ENCODE measurements around the gene METTL27.
"Not testable (repeated sequence)": the region's sequence is repeated elsewhere in the genome, so short reads cannot be mapped to it uniquely, and the experiment has no call there.

METTL27 gene

DNA sequence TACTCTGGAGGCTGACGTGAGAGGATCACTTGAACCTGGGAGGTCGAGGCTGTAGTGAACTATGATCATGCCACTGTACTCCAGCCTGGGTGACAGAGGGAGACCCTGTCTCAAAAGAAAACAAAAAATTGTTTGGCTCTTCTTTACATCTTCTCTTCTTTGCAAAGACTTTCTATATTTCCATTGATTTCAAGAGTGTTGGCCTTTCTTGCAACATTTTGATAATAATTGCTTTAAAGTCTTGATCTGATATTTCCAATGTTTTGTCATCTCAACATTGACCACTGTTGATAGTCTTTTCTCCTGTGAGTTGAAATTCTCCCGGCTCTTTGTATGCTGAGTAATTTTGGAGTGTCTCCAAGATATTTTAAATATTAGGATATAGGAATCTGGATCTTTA lies 29.3 kb downstream of the METTL27 start:
- DNase-seq, result no peak

DNA sequence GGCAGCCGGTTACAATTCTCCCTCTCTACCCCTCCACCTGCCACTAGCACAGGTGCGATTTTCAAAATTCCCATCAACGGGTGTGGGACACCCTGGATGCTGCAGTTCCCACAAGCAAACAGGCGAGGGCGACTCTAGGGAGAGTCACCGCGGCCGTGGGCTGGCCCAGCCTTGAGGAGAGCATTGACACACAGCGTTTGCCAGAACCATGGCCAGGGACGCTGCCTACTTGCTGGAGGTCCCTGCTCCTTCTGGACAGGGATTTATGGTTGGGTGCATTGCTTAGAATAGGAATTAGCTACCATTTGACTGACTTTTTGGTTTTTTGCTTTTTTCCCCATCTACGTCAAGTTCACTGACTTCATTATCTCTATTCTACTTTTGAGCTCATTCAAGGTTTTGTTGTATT lies 30.6 kb downstream of the METTL27 start:
- DNase-seq, result peak; percentile 56

DNA sequence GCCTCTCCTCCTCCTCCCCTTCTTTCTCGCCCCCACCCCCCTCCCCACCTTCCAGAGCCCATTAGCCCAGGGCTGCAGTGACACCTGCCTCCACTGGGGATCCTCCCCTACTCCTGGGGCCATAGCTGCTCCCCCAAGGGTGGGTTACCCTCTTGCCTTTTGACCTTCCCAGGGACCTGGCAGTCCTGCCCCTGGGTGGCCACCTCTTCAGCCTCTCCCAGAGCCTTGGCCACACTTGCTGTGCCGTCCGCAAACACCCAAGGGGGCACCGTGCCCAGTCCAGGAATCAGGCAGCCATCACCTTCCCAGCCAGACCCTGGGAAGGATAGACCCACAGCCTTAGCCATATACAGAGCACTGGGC lies 31.3 kb downstream of the METTL27 start:
- no peak for DNase-seq

DNA sequence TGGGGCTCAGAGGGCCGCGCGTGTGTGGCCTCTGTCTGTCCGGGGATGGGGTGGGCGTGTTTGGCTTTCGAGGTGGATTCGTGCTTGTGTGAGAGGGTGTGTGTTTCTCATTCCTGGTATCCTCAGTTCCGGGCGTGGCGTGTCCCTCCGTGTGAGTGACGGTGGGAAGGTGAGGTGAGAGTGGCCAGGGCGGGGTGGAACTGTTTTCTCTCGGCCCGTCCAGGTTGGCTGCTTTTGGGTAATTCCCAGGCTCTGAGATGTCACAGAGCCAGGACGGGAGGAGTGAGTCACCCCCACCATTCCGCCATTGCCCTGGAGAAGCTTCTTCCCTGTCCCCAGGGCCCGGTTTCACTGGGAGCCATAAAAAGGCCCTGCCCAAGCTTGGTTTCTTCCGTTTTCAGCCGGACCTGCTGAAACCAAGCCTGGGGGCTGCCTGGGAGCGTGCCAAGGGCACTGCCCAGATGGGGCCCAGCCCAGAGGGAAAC lies 32.8 kb downstream of the METTL27 start:
- no peak for DNase-seq

DNA sequence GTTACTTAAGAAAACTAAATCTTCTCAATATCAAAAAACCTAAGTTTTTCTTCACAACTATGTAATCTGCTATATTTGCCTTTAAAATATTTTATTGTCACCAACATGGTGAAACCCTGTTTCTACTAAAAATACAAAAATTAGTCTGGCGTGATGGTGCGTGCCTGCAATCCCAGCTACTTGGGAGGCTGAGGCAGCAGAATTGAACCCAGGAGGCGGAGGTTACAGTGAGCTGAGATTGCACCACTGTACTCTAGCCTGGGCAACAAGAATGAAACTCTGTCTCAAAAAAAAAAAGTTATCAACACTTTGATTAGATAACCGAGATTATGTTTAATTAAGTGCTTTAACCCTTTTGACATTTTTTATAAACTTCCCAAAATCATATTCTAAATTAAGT lies 39.9 kb downstream of the METTL27 start:
- no peak for DNase-seq

DNA sequence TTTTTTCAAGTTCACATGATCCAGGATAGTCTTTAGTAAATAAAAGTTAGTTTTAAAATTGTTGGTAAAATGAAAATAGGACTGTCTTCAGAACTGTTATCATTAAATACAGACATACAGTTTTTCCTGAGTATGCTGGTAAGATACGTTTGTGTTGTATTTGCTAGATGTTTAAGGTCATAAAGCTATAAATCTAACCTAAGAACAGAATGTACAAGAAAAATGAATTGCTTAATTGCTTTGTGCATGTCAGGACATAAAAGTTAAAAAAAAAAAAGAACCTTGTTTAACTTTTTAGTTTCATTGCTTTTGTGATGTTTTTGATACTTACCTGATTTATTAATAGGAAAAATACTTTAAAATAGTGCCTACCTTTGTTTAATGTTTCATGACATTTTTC lies 40.7 kb downstream of the METTL27 start:
- no peak for DNase-seq

DNA sequence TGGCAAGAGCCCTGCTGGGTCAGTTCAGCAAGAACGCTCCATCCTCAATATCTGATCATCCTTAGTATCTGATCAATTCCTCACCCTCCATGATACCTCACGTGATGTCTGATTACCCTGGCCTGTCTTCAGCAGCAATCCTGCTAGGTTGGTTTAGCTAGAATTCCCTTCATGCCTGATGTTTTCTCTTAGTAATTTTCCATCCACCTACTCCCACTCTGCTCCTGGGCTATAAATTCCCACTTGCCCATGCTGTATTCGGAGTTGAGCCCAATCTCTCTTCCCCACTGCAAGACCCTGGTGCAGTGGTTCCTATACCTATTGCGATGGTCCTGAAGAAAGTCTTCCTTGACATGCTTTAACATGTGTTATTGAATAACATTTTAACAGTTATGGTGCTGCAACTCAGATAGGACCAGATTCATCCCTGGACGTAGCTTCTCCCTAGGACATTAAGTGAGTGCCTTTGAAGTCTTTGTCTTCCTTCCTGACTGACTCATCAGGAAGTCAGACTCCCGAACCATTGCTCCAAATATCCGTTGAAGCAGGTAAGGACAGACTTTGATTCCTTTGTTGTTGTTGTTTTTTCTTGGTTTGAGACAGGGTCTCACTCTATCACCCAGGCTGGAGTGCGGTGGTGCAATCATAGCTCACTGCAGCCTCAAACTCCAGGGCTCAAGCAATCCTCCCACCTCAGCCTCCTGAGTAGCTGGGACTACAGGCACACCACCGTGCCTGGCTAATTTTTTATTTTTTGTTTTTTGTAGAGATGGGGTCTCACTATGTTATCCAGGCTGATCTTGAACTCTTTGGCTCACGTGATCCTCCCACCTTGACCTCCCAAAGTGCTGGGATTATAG lies 42.8 kb downstream of the METTL27 start:
- DNase-seq, result no peak

DNA sequence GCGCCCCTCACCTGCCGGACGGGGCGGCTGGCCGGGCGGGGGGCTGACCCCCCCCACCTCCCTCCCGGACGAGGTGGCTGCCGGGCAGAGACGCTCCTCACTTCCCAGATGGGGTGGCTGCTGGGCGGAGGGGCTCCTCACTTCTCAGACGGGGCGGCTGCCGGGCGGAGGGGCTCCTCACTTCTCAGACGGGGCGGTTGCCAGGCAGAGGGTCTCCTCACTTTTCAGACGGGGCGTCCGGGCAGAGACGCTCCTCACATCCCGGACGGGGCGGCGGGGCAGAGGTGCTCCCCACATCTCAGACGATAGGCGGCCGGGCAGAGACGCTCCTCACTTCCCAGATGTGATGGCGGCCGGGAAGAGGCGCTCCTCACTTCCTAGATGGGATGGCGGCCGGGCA lies 45.1 kb downstream of the METTL27 start:
- not testable (repeated sequence) for DNase-seq

DNA sequence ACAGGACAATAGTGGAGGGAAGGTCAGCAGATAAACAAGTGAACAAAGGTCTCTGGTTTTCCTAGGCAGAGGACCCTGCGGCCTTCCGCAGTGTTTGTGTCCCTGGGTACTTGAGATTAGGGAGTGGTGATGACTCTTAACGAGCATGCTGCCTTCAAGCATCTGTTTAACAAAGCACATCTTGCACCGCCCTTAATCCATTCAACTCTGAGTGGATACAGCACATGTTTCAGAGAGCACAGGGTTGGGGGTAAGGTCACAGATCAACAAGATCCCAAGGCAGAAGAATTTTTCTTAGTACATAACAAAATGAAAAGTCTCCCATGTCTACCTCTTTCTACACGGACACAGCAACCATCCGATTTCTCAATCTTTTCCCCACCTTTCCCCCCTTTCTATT lies 45.7 kb downstream of the METTL27 start:
- not testable (repeated sequence) for DNase-seq

DNA sequence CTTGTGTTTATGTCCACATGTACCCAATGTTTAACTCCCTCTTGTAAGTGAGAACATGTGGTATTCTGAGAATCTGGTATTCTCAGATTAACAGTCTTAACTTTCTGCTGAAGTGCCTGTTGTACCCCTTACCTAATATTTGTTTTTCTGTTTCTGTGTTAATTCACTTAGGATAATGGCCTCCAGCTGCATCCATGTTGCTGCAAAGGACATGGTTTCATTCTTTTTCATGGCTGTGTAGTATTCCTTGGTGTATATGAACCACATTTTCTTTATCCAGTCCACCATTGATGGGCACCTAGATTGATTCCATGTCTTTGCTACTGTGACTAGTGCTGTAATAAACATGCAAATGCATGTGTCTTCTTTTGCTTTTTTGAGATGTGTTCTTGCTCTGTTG lies 47.1 kb downstream of the METTL27 start:
- not testable (repeated sequence) for DNase-seq

DNA sequence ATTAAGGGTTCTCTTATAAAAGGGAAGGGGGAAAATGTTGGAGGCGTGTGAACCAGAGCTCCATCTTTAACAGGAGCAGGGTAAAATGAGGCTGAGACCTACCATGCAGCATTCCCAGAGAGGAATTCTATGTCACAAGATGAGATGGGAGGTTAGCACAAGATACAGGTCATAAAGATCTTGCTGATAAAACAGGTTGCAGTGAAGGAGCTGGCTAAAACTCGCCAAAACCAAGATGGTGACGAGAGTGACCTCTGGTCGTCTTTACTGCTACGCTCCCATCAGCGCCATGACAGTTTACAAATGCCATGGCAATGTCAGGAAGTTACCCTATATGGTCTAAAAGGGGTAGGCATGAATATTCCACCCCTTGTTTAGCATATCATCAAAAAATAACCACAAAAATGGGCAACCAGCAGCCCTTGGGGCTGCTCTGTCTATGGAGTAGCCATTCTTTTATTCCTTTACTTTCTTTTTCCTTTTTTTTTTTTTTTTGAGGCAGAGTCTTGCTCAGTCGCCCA lies 51.1 kb downstream of the METTL27 start:
- not testable (repeated sequence) for DNase-seq

DNA sequence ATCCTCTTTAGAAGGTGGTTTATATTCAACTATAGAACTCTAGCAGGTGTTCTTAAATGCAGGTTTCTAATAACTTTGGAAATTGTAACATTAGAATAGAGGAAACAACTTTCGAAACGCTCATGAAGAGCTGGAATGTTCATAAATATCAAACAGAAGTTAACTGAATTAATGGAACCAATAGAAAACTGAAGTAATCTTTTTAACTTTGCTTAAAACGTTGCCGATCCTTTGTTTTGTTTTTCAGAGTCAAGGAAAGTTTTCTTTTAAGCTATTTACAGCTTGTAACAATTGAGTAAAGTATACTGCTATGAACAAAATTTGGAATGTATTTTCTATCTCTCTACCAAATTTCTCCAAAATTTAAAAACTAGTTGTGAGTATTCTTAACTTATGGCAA lies 53.3 kb downstream of the METTL27 start:
- no peak for DNase-seq

DNA sequence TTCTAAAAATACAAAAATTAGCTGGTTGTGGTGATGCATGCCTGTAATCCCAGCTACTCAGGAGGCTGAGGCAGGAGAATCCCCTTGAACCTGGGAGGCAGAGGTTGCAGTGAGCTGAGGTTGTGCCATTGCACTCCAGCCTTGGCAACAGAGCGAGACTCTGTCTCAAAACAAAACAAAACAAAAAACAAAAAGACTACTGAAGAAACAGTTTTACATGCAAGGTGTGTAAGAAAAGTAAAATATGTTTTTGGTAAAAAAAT lies 54.6 kb downstream of the METTL27 start:
- DNase-seq, result not testable (repeated sequence)

DNA sequence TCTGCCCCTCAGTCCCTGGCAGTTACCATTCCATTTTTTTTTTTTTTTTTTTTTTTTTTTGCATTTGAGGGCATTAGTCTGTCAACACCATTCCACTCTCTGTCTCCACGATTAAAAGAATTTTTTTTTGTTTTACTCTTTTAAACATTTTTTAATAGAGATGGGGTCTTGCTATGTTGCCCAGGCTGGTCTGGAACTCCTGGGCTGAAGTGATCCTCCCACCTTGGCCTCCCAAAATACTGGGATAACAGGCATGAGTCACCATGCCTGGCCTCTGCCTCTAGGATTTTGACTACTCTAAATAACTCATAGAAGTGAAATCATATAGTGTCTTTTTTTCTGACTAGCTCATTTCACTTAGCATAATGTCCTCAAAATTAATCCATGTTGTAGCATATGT lies 55.7 kb downstream of the METTL27 start:
- DNase-seq, result no peak

Data from activated naive CD4-positive, alpha-beta T cell treated with anti-CD3 and anti-CD28 coated beads, Interleukin-2, amount 50 U/mL, for 16 hours (primary cell).